Hepatocyte (in vitro differentiated cells): ENCODE results near the gene PPP1R15A.

ENCODE experiments used
- EZH2phosphoT487 ChIP-seq: fragments of 200-600 bp; sonication (generic); IDR thresholded peaks from one replicate; pipeline ENCODE4 v1.6.1; 2018; ENCODE audit warnings: antibody characterized with exemption, mild to moderate bottlenecking, low read depth, moderate library complexity; ENCODE audit not compliant: unreplicated experiment, severe bottlenecking
- TF ChIP-seq, protein P1 (sequence below): fragments of 200-600 bp; sonication (generic); IDR thresholded peaks from 2 replicates; pipeline ENCODE4 v1.5.1; 2016; ENCODE audit warnings: antibody characterized with exemption, mild to moderate bottlenecking; ENCODE audit not compliant: poor library complexity

DNA sequence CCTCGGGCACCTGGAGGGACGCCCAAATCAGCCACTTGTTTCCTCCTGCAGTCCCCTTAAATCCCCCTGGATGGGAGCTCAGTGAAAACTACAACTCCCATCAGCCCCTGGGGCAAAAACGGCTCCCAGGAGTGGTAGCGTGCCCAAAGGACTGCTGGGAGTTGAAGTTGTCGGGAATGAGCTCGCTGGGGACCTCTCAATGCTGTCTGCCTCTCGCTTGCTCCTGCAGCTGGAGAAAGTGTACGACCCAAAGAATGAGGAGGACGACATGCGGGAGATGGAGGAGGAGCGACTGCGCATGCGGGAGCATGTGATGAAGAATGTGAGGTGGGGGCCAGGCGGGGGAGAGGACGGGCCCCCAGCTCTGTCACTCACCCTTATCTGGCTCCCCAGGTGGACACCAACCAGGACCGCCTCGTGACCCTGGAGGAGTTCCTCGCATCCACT, 46.6 kb downstream of the PPP1R15A start:
- TF ChIP-seq, protein P1, sequence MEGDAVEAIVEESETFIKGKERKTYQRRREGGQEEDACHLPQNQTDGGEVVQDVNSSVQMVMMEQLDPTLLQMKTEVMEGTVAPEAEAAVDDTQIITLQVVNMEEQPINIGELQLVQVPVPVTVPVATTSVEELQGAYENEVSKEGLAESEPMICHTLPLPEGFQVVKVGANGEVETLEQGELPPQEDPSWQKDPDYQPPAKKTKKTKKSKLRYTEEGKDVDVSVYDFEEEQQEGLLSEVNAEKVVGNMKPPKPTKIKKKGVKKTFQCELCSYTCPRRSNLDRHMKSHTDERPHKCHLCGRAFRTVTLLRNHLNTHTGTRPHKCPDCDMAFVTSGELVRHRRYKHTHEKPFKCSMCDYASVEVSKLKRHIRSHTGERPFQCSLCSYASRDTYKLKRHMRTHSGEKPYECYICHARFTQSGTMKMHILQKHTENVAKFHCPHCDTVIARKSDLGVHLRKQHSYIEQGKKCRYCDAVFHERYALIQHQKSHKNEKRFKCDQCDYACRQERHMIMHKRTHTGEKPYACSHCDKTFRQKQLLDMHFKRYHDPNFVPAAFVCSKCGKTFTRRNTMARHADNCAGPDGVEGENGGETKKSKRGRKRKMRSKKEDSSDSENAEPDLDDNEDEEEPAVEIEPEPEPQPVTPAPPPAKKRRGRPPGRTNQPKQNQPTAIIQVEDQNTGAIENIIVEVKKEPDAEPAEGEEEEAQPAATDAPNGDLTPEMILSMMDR, result no peak
- TF ChIP-seq EZH2phosphoT487, result no peak
